ENCODE measurements around the gene MGA. TPM values are rescaled to one million over a fixed set of nuclear protein-coding genes. Genes with fewer than 3 reads are reported as not detected.

The MGA gene
- polyA plus RNA-seq, 2 of the 4 experiments (the other 2 are of a cell fraction): 4.5 to 13.8 TPM

- Histone ChIP-seq H3K27ac (no peak overlapping the region), H3K4me3 (no peak overlapping the region), H3K4me1 (0 out of 3 replicates have a peak, but pooled peaks cover 6% of the 10 kb centered on the region), H3K4me2 (no peak overlapping the region), H3K9me3 (no peaks in the 10 kb centered on the region)
- TF ChIP-seq RFX5 (IDR thresholded peaks at IDR 0.05) (no peak), GATA3 (IDR thresholded peaks at IDR 0.05; ENCODE audit: borderline replicate concordance) (no peak), KDM5A (IDR thresholded peaks at IDR 0.05) (no peak), EP300 (IDR thresholded peaks at IDR 0.05) (no peak), KDM1A (IDR thresholded peaks at IDR 0.05; ENCODE audit: low read depth) (no peak), HOXB5 (CRISPR knock-in tag; IDR thresholded peaks at IDR 0.05) (no peak), CHD2 (IDR thresholded peaks at IDR 0.05; ENCODE audit: low read length, partially characterized antibody) (no peak), SMC3 (IDR thresholded peaks at IDR 0.05) (no peak), NPAS2 (CRISPR knock-in tag; IDR thresholded peaks at IDR 0.05; ENCODE audit: borderline replicate concordance) (no peak), HDAC2 (IDR thresholded peaks at IDR 0.05) (no peak), PHF8 (IDR thresholded peaks at IDR 0.05; ENCODE audit: borderline replicate concordance, low read depth) (no peak), TP53 (CRISPR knock-in tag; IDR thresholded peaks at IDR 0.05) (no peak), MAX (IDR thresholded peaks at IDR 0.05) (no peak)
- no peak for FAIRE-seq
- ChIA-PET CTCF (interaction anchor here (0.6 to 2.6 kb wide), 2 partner anchors 26 to 323 kb away, joined by 3 to 7 read pairs; no protein-coding TSS in a partner anchor), POLR2A (no interaction called here)
- 91% methylated on average over 5 of the region's 5 CpGs for WGBS (ENCODE audit: missing lambda C conversion rate)
- DNase-seq (ENCODE audit: low read depth in 1 of 2, low spot score in 1 of 2): no peak
- ATAC-seq: no peak
Observed at GRCh38 chr15:41629883-41630282, 30.3 kb upstream of the MGA start.

- Histone ChIP-seq H3K9me3 (no peaks in the 10 kb centered on the region), H3K4me1 (0 out of 3 replicates have a peak, but pooled peaks cover 6% of the 10 kb centered on the region), H3K27ac (no peak overlapping the region), H3K4me2 (no peak overlapping the region), H3K4me3 (no peak overlapping the region)
- ChIA-PET POLR2A (interaction anchor here (0.5 to 1.2 kb wide), 2 partner anchors 8 to 209 kb away, joined by 4 to 6 read pairs; no protein-coding TSS in a partner anchor), CTCF (interaction anchor here (2.6 kb wide), 1 partner anchor 27 kb away, joined by 7 read pairs; no protein-coding TSS in a partner anchor)
- 70% methylated on average over 3 of the region's 3 CpGs for WGBS (ENCODE audit: missing lambda C conversion rate)
- DNase-seq (ENCODE audit: low read depth in 1 of 2, low spot score in 1 of 2) (no peak), FAIRE-seq (no peak), ATAC-seq (no peak)
- no peak for TF ChIP-seq ATOH8 (CRISPR knock-in tag; IDR thresholded peaks at IDR 0.05; ENCODE audit: low read depth)
- TF ChIP-seq FOXS1 (CRISPR knock-in tag; IDR thresholded peaks at IDR 0.05): no peak
- TF ChIP-seq NR3C1 (IDR thresholded peaks at IDR 0.05): no peak
- no peak for TF ChIP-seq CEBPB (IDR thresholded peaks at IDR 0.05)
- no peak for TF ChIP-seq CBX2 (IDR thresholded peaks at IDR 0.05; ENCODE audit: borderline replicate concordance, low read depth)
- TF ChIP-seq HOXB13 (CRISPR knock-in tag; IDR thresholded peaks at IDR 0.05; ENCODE audit: low read depth): no peak
Observed at GRCh38 chr15:41630616-41631217, 29.5 kb upstream of the MGA start.

GRCh38 chr15:41631880-41632470 is 28.2 kb upstream of the MGA start:
- ChIA-PET POLR2A (interaction anchor here (1.2 kb wide), 1 partner anchor 10 kb away, joined by 4 read pairs; no protein-coding TSS in a partner anchor), CTCF (no interaction called here)
- Histone ChIP-seq H3K4me3 (no peak overlapping the region), H3K4me2 (no peak overlapping the region), H3K27ac (no peak overlapping the region), H3K4me1 (0 out of 3 replicates have a peak, but pooled peaks cover 6% of the 10 kb centered on the region), H3K9me3 (no peaks in the 10 kb centered on the region)
- 85% methylated on average over 3 of the region's 3 CpGs for WGBS (ENCODE audit: missing lambda C conversion rate)
- FAIRE-seq (no peak), ATAC-seq (no peak), DNase-seq (ENCODE audit: low read depth in 1 of 2, low spot score in 1 of 2) (no peak)
- TF ChIP-seq RAD21 (conservative IDR thresholded peaks at IDR 0.05 in 1 of 2, IDR thresholded peaks at IDR 0.05 in 1 of 2) (no peak), ZC3H11A (IDR thresholded peaks at IDR 0.05) (no peak), CHD2 (IDR thresholded peaks at IDR 0.05; ENCODE audit: low read length, partially characterized antibody) (no peak), RNF2 (IDR thresholded peaks at IDR 0.05; ENCODE audit: borderline replicate concordance, low read depth) (no peak), JUNB (IDR thresholded peaks at IDR 0.05) (no peak), CBX8 (IDR thresholded peaks at IDR 0.05) (no peak), USF2 (IDR thresholded peaks at IDR 0.05) (no peak), CBX2 (IDR thresholded peaks at IDR 0.05; ENCODE audit: borderline replicate concordance, low read depth) (no peak), HOXB5 (CRISPR knock-in tag; IDR thresholded peaks at IDR 0.05) (no peak), ATOH8 (CRISPR knock-in tag; IDR thresholded peaks at IDR 0.05; ENCODE audit: low read depth) (no peak), MAZ (IDR thresholded peaks at IDR 0.05; ENCODE audit: borderline replicate concordance, low read depth, low read length) (no peak), HOXA7 (CRISPR knock-in tag; IDR thresholded peaks at IDR 0.05) (no peak), EHMT2 (IDR thresholded peaks at IDR 0.05; ENCODE audit: low read depth) (no peak), RFX5 (IDR thresholded peaks at IDR 0.05) (no peak), HES2 (IDR thresholded peaks at IDR 0.05) (no peak), SMC3 (IDR thresholded peaks at IDR 0.05) (no peak), RARB (CRISPR knock-in tag; IDR thresholded peaks at IDR 0.05) (no peak), TP53 (CRISPR knock-in tag; IDR thresholded peaks at IDR 0.05) (no peak), JUN (IDR thresholded peaks at IDR 0.05) (no peak)
